ENCODE data around the gene DUOXA1.
A peak's percentile ranks its signal among the peaks of the same experiment; 100 is the strongest.

Gene DUOXA1

DNA sequence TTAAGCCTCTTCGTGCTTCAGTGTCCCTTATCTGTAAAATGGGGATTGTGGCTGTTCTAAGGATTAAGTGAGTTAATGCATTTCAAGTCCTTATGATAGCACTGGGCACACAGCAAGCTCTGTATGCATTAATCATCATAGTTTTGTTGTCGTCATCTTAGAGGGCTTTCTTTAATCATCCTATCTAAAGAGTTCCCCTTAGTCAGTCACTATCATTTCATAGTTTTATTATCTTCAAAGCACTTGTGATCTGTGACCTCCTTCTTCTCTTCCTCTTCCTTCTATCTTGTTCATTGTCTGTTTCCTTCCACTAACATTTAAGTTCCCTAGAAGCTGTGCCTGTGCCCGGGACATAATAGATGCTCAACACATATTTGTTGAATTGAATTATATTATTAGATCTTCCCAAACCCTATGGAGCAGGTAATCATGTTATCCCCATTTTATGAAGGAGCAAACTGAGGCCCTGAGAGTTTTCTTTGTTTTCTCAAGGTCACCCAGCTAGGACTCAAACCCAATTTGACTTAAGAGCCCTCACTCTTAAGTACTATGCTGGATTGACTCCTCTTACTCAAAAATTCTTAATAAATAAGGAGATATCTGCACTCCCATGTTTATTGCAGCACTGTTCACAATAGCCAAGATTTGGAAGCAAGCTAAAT lies 39.8 kb downstream of the DUOXA1 start:
- no peak overlapping the region for H2BK120ac ChIP-seq (ENCODE audit: low read depth, low read length)
- H3K9me3 ChIP-seq (ENCODE audit: control insufficient read depth, low read length), result no peaks in the 10 kb centered on the region
- H3K4me2 ChIP-seq (ENCODE audit: low read length, poor library complexity, severe bottlenecking), result no peak overlapping the region
- H3K4me1 ChIP-seq (ENCODE audit: control insufficient read depth, insufficient read depth, low read depth, low read length), result no peaks in the 10 kb centered on the region
- no peak overlapping the region for H3K18ac ChIP-seq (ENCODE audit: low read depth in 1 of 2, low read length in 2 of 2)
- no peak overlapping the region for H4K91ac ChIP-seq (ENCODE audit: low read length)
- WGBS, result 50% methylated on average over 1 of the region's 3 CpGs
- no peak overlapping the region for H3K9ac ChIP-seq (ENCODE audit: low read length)
- H3K14ac ChIP-seq (ENCODE audit: low read length in 2 of 2), result no peak overlapping the region
- H2AFZ ChIP-seq (ENCODE audit: low read depth, low read length), result no peak overlapping the region
- H4K8ac ChIP-seq (ENCODE audit: low read length), result no peak overlapping the region
- H3K4ac ChIP-seq (ENCODE audit: low read depth in 1 of 2, low read length in 2 of 2), result no peak overlapping the region
- no peak overlapping the region for H2BK5ac ChIP-seq (ENCODE audit: low read depth, low read length, poor library complexity, severe bottlenecking)
- H3K27ac ChIP-seq (ENCODE audit: low read length, poor library complexity, severe bottlenecking), result no peak overlapping the region
- no peak overlapping the region for H2BK12ac ChIP-seq (ENCODE audit: low read length in 2 of 2)
- H3K27me3 ChIP-seq (ENCODE audit: control insufficient read depth in 1 of 2, insufficient read depth in 1 of 2, low read length in 2 of 2), result peaks cover 32 to 57% of the 10 kb centered on the region in 2 experiments
- H3K23ac ChIP-seq (ENCODE audit: low read length in 2 of 2), result no peak overlapping the region
- H3K36me3 ChIP-seq (ENCODE audit: control insufficient read depth in 1 of 2, insufficient read depth in 2 of 2, low read depth in 1 of 2, low read length in 2 of 2), result no peaks in the 10 kb centered on the region
- H3K4me3 ChIP-seq (ENCODE audit: insufficient read depth in 1 of 2, low read depth in 1 of 2, low read length in 2 of 2), result no peak overlapping the region
- no peak overlapping the region for H2BK15ac ChIP-seq (ENCODE audit: low read depth, poor library complexity, severe bottlenecking)
- DNase-seq, result peak; percentile 44
- no peaks in the 10 kb centered on the region for H3K79me1 ChIP-seq (replicated peaks; ENCODE audit: low read length, poor library complexity, severe bottlenecking)
- H2AK5ac ChIP-seq (ENCODE audit: low read length, severe bottlenecking), result no peak overlapping the region

GRCh38 chr15:45088801-45089711 lies 40.6 kb downstream of the DUOXA1 start:
- Histone ChIP-seq H3K27ac (ENCODE audit: low read length, poor library complexity, severe bottlenecking) (no peak overlapping the region), H3K9ac (ENCODE audit: low read length) (no peak overlapping the region), H3K79me1 (replicated peaks; ENCODE audit: low read length, poor library complexity, severe bottlenecking) (no peaks in the 10 kb centered on the region), H2BK12ac (ENCODE audit: low read length in 2 of 2) (no peak overlapping the region), H3K4me3 (ENCODE audit: insufficient read depth in 1 of 2, low read depth in 1 of 2, low read length in 2 of 2) (no peak overlapping the region), H2BK120ac (ENCODE audit: low read depth, low read length) (no peak overlapping the region), H3K14ac (ENCODE audit: low read length in 2 of 2) (no peak overlapping the region), H2BK5ac (ENCODE audit: low read depth, low read length, poor library complexity, severe bottlenecking) (no peak overlapping the region), H3K4ac (ENCODE audit: low read depth in 1 of 2, low read length in 2 of 2) (no peak overlapping the region), H3K4me2 (ENCODE audit: low read length, poor library complexity, severe bottlenecking) (no peak overlapping the region), H3K36me3 (ENCODE audit: control insufficient read depth in 1 of 2, insufficient read depth in 2 of 2, low read depth in 1 of 2, low read length in 2 of 2) (no peaks in the 10 kb centered on the region), H3K18ac (ENCODE audit: low read depth in 1 of 2, low read length in 2 of 2) (no peak overlapping the region), H3K23ac (ENCODE audit: low read length in 2 of 2) (no peak overlapping the region), H2BK15ac (ENCODE audit: low read depth, poor library complexity, severe bottlenecking) (no peak overlapping the region), H4K91ac (ENCODE audit: low read length) (no peak overlapping the region), H3K27me3 (ENCODE audit: control insufficient read depth in 1 of 2, insufficient read depth in 1 of 2, low read length in 2 of 2) (peaks cover 30 to 55% of the 10 kb centered on the region in 2 experiments), H2AK5ac (ENCODE audit: low read length, severe bottlenecking) (no peak overlapping the region), H3K4me1 (ENCODE audit: control insufficient read depth, insufficient read depth, low read depth, low read length) (no peaks in the 10 kb centered on the region), H3K9me3 (ENCODE audit: control insufficient read depth, low read length) (no peaks in the 10 kb centered on the region), H4K8ac (ENCODE audit: low read length) (peak overlapping the region; percentile 17), H2AFZ (ENCODE audit: low read depth, low read length) (no peak overlapping the region)
- DNase-seq, result peak; percentile 21
- 85% methylated on average over 4 of the region's 10 CpGs for WGBS

DNA sequence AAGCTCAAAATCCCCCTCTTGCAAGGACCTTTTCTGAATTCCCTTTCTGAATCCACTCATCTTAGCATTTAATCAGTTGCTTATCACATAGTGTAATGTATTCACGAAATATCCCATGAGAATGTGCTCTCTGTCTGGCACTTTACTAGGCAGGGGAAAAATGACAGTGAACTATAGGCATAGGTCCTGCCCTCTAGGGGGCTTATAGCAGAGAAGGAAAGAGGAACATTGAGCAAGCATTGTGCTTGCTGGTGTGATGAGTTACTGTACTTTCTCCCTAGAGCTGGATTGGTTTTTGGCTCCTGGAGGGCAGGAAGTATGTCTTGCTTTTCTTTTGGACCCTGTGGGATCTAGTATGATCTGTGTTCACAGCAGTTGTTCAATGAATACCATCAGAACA lies 42.2 kb downstream of the DUOXA1 start:
- 58% methylated on average over 1 of the region's 1 CpG for WGBS
- no peak for DNase-seq
- H3K79me1 ChIP-seq (replicated peaks; ENCODE audit: low read length, poor library complexity, severe bottlenecking), result no peaks in the 10 kb centered on the region
- H2BK120ac ChIP-seq (ENCODE audit: low read depth, low read length), result no peak overlapping the region
- H2BK5ac ChIP-seq (ENCODE audit: low read depth, low read length, poor library complexity, severe bottlenecking), result no peak overlapping the region
- peaks cover 24 to 43% of the 10 kb centered on the region in 2 experiments for H3K27me3 ChIP-seq (ENCODE audit: control insufficient read depth in 1 of 2, insufficient read depth in 1 of 2, low read length in 2 of 2)
- H3K4me1 ChIP-seq (ENCODE audit: control insufficient read depth, insufficient read depth, low read depth, low read length), result no peaks in the 10 kb centered on the region
- H2AK5ac ChIP-seq (ENCODE audit: low read length, severe bottlenecking), result no peak overlapping the region
- no peak overlapping the region for H2BK15ac ChIP-seq (ENCODE audit: low read depth, poor library complexity, severe bottlenecking)
- H3K4me3 ChIP-seq (ENCODE audit: insufficient read depth in 1 of 2, low read depth in 1 of 2, low read length in 2 of 2), result no peak overlapping the region
- H2BK12ac ChIP-seq (ENCODE audit: low read length in 2 of 2), result no peak overlapping the region
- no peak overlapping the region for H3K27ac ChIP-seq (ENCODE audit: low read length, poor library complexity, severe bottlenecking)
- no peak overlapping the region for H4K8ac ChIP-seq (ENCODE audit: low read length)
- H4K91ac ChIP-seq (ENCODE audit: low read length), result no peak overlapping the region
- no peak overlapping the region for H3K9ac ChIP-seq (ENCODE audit: low read length)
- no peaks in the 10 kb centered on the region for H3K9me3 ChIP-seq (ENCODE audit: control insufficient read depth, low read length)
- H3K18ac ChIP-seq (ENCODE audit: low read depth in 1 of 2, low read length in 2 of 2), result no peak overlapping the region
- H3K14ac ChIP-seq (ENCODE audit: low read length in 2 of 2), result no peak overlapping the region
- no peaks in the 10 kb centered on the region for H3K36me3 ChIP-seq (ENCODE audit: control insufficient read depth in 1 of 2, insufficient read depth in 2 of 2, low read depth in 1 of 2, low read length in 2 of 2)
- H2AFZ ChIP-seq (ENCODE audit: low read depth, low read length), result no peak overlapping the region
- no peak overlapping the region for H3K23ac ChIP-seq (ENCODE audit: low read length in 2 of 2)
- H3K4ac ChIP-seq (ENCODE audit: low read depth in 1 of 2, low read length in 2 of 2), result no peak overlapping the region
- H3K4me2 ChIP-seq (ENCODE audit: low read length, poor library complexity, severe bottlenecking), result no peak overlapping the region

DNA sequence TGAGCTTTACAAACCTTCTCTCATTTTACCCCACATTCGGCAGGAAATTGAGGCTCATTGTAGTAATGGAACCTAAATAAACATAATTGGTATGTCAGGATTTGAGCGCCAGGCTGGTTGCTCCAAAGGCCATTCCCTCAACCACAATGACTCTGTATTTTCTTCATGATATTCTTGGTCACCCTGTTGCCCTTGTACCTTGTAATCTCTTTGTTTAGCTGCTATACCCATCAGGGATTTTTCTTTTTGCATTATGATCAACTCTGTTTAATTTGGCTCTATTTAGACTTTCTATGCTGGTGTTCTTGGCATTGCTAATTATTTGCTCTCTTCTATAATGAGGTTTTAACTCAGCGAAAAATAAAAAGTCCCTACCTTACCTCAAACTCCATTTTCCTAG lies 45.5 kb downstream of the DUOXA1 start:
- no peak overlapping the region for H2BK12ac ChIP-seq (ENCODE audit: low read length in 2 of 2)
- H3K14ac ChIP-seq (ENCODE audit: low read length in 2 of 2), result no peak overlapping the region
- 97% methylated on average over 2 of the region's 3 CpGs for WGBS
- H2BK120ac ChIP-seq (ENCODE audit: low read depth, low read length), result no peak overlapping the region
- H3K23ac ChIP-seq (ENCODE audit: low read length in 2 of 2), result no peak overlapping the region
- H3K9me3 ChIP-seq (ENCODE audit: control insufficient read depth, low read length), result no peaks in the 10 kb centered on the region
- DNase-seq, result no peak
- no peaks in the 10 kb centered on the region for H3K4me1 ChIP-seq (ENCODE audit: control insufficient read depth, insufficient read depth, low read depth, low read length)
- no peak overlapping the region for H3K27ac ChIP-seq (ENCODE audit: low read length, poor library complexity, severe bottlenecking)
- H3K18ac ChIP-seq (ENCODE audit: low read depth in 1 of 2, low read length in 2 of 2), result no peak overlapping the region
- H3K27me3 ChIP-seq (ENCODE audit: control insufficient read depth in 1 of 2, insufficient read depth in 1 of 2, low read length in 2 of 2), result peaks cover 21% of the 10 kb centered on the region in 2 experiments
- H3K79me1 ChIP-seq (replicated peaks; ENCODE audit: low read length, poor library complexity, severe bottlenecking), result no peaks in the 10 kb centered on the region
- no peak overlapping the region for H3K9ac ChIP-seq (ENCODE audit: low read length)
- H2BK5ac ChIP-seq (ENCODE audit: low read depth, low read length, poor library complexity, severe bottlenecking), result no peak overlapping the region
- H3K36me3 ChIP-seq (ENCODE audit: control insufficient read depth in 1 of 2, insufficient read depth in 2 of 2, low read depth in 1 of 2, low read length in 2 of 2), result no peaks in the 10 kb centered on the region
- no peak overlapping the region for H3K4me2 ChIP-seq (ENCODE audit: low read length, poor library complexity, severe bottlenecking)
- no peak overlapping the region for H4K8ac ChIP-seq (ENCODE audit: low read length)
- H2AK5ac ChIP-seq (ENCODE audit: low read length, severe bottlenecking), result no peak overlapping the region
- no peak overlapping the region for H2AFZ ChIP-seq (ENCODE audit: low read depth, low read length)
- no peak overlapping the region for H3K4me3 ChIP-seq (ENCODE audit: insufficient read depth in 1 of 2, low read depth in 1 of 2, low read length in 2 of 2)
- no peak overlapping the region for H3K4ac ChIP-seq (ENCODE audit: low read depth in 1 of 2, low read length in 2 of 2)
- no peak overlapping the region for H4K91ac ChIP-seq (ENCODE audit: low read length)
- H2BK15ac ChIP-seq (ENCODE audit: low read depth, poor library complexity, severe bottlenecking), result no peak overlapping the region

All from mesenchymal stem cell (in vitro differentiated cells and primary cell).